Neural cell (in vitro differentiated cells): ENCODE measurements around the gene SCN1A. TPM values are rescaled to one million over a fixed set of nuclear protein-coding genes. Genes with fewer than 3 reads are reported as not detected.
"Not testable (repeated sequence)": the region's sequence is repeated elsewhere in the genome, so short reads cannot be mapped to it uniquely, and the experiment has no call there.

ENCODE experiments used
- H2AFZ ChIP-seq: fragments of 200-600, 300-800 bp; sonication (generic), shearing (Covaris generic); 2 replicates; pipeline ENCODE4 v1.6.0; 2014; ENCODE audit warnings: low read depth, mild to moderate bottlenecking, antibody characterized with exemption, low read length, moderate library complexity
- H3F3A ChIP-seq: fragments of 200-600 bp; shearing (Covaris generic); 2 replicates; pipeline ENCODE4 v1.6.1; 2016; ENCODE audit warnings: mild to moderate bottlenecking, moderate library complexity, mixed read lengths, antibody characterized with exemption, low read length; ENCODE audit not compliant: insufficient read depth, poor library complexity, severe bottlenecking
- H3K27ac ChIP-seq: fragments of 200-600, 300-800 bp; sonication (generic), shearing (Covaris generic); 2 replicates; pipeline ENCODE4 v1.5.1; 2014; ENCODE audit warnings: mild to moderate bottlenecking, low read length, moderate library complexity
- H3K27me3 ChIP-seq: fragments of 300-800, 200-600 bp; sonication (generic), shearing (Covaris generic); 2 replicates; pipeline ENCODE4 v1.6.0; 2014; ENCODE audit warnings: mild to moderate bottlenecking, low read depth, low read length, moderate library complexity; ENCODE audit not compliant: insufficient read depth
- H3K36me3 ChIP-seq: fragments of 300-800, 200-600 bp; sonication (generic), shearing (Covaris generic); 2 replicates; pipeline ENCODE4 v1.5.1; 2014; ENCODE audit warnings: mild to moderate bottlenecking, antibody characterized with exemption, low read length, moderate library complexity; ENCODE audit not compliant: insufficient read depth
- H3K4me2 ChIP-seq: fragments of 300-800, 200-600 bp; sonication (generic), shearing (Covaris generic); 2 replicates; pipeline ENCODE4 v1.6.0; 2014; ENCODE audit warnings: mild to moderate bottlenecking, low read length
- H3K4me3 ChIP-seq: fragments of 300-800, 200-600 bp; sonication (generic), shearing (Covaris generic); 2 replicates; pipeline ENCODE4 v1.5.1; 2014; ENCODE audit warnings: mild to moderate bottlenecking, low read length, moderate library complexity
- H3K79me2 ChIP-seq: fragments of 200-600 bp; shearing (Covaris generic); replicated peaks from 2 replicates; pipeline ENCODE4 v1.6.0; 2014; ENCODE audit warnings: mild to moderate bottlenecking, low read length, moderate library complexity; ENCODE audit not compliant: insufficient read depth
- H3K9ac ChIP-seq: fragments of 300-800, 200-600 bp; sonication (generic), shearing (Covaris generic); 2 replicates; pipeline ENCODE4 v1.6.1; 2016; ENCODE audit warnings: mild to moderate bottlenecking, low read length, mixed read lengths
- H3K9me2 ChIP-seq: fragments of 200-600 bp; shearing (Covaris generic); 2 replicates; pipeline ENCODE4 v1.6.1; 2016; ENCODE audit warnings: mild to moderate bottlenecking, low read length, mixed read lengths; ENCODE audit not compliant: insufficient read depth
- H3K9me3 ChIP-seq: fragments of 200-600, 300-800 bp; sonication (generic), shearing (Covaris generic); 2 replicates; pipeline ENCODE4 v1.6.1; 2016; ENCODE audit warnings: mild to moderate bottlenecking, mixed run types, low read length, moderate library complexity, mixed read lengths
- H4K20me1 ChIP-seq: fragments of 200-600 bp; shearing (Covaris generic); 2 replicates; pipeline ENCODE4 v1.6.1; 2016; ENCODE audit warnings: mild to moderate bottlenecking, mixed run types; ENCODE audit not compliant: insufficient read depth
- EP300 ChIP-seq: fragments of 450-650 bp; conservative IDR thresholded peaks from 2 replicates; pipeline ENCODE4 v1.6.1; 2014; ENCODE audit warnings: antibody characterized with exemption, mild to moderate bottlenecking, moderate library complexity; ENCODE audit not compliant: poor library complexity, severe bottlenecking
- EZH2 ChIP-seq: fragments of 200-600, 300-800 bp; shearing (Covaris generic), sonication (generic); IDR thresholded peaks from 2 replicates; pipeline ENCODE4 v1.6.1; 2014; ENCODE audit warnings: antibody characterized with exemption, low read length, borderline replicate concordance, mild to moderate bottlenecking; ENCODE audit not compliant: insufficient read depth, poor library complexity, severe bottlenecking
- MXI1 ChIP-seq: fragments of 450-650 bp; conservative IDR thresholded peaks from 2 replicates; pipeline ENCODE4 v1.6.1; 2014; ENCODE audit warnings: antibody characterized with exemption, mild to moderate bottlenecking; ENCODE audit not compliant: poor library complexity, severe bottlenecking
- POLR2AphosphoS5 ChIP-seq: IDR thresholded peaks from 2 replicates; pipeline ENCODE4 v1.6.1; 2012
- RAD21 ChIP-seq: fragments of 450-650 bp; conservative IDR thresholded peaks from 2 replicates; pipeline ENCODE4 v1.6.1; 2014; ENCODE audit warnings: antibody characterized with exemption, mild to moderate bottlenecking, moderate library complexity
- SMC3 ChIP-seq: fragments of 450-650 bp; conservative IDR thresholded peaks from 2 replicates; pipeline ENCODE4 v1.6.1; 2014; ENCODE audit warnings: antibody characterized with exemption, mild to moderate bottlenecking, moderate library complexity; ENCODE audit not compliant: poor library complexity
- TAF1 ChIP-seq: IDR thresholded peaks from 2 replicates; pipeline ENCODE4 v1.6.1; 2012; ENCODE audit warnings: low read depth
- polyA plus RNA-seq: library from polyadenylated mRNA; depleted of rRNA; stranded (reverse); fragments of >200 nt; gene quantifications from 2 replicates; pipeline ENCODE4 v1.2.3, GENCODE V29; 2014
- TF ChIP-seq, protein P1 (sequence below): IDR thresholded peaks from 2 replicates; pipeline ENCODE4 v1.6.1; 2012; ENCODE audit warnings: borderline replicate concordance
- TF ChIP-seq, protein P2 (sequence below): fragments of 450-650 bp; IDR thresholded peaks from 2 replicates; pipeline ENCODE4 v1.5.1; 2014; ENCODE audit warnings: antibody characterized with exemption, mild to moderate bottlenecking, moderate library complexity; ENCODE audit not compliant: poor library complexity, severe bottlenecking

SCN1A gene
- polyA plus RNA-seq, 1 donor from 2014 or later: 1.0 TPM

GRCh38 chr2:166140475-166140874 is 12.7 kb upstream of the SCN1A start:
- Histone ChIP-seq H3K27me3 (no peaks in the 10 kb centered on the region), H3F3A (no peaks in the 10 kb centered on the region), H3K9me2 (no peaks in the 10 kb centered on the region), H3K36me3 (no peaks in the 10 kb centered on the region), H3K9ac (no peak overlapping the region), H3K79me2 (no peaks in the 10 kb centered on the region), H3K4me3 (no peak overlapping the region), H4K20me1 (no peaks in the 10 kb centered on the region), H2AFZ (no peak overlapping the region), H3K9me3 (no peaks in the 10 kb centered on the region), H3K27ac (no peak overlapping the region), H3K4me2 (no peak overlapping the region)
- no peak for TF ChIP-seq RAD21
- no peak for TF ChIP-seq MXI1
- TF ChIP-seq POLR2AphosphoS5: no peak
- TF ChIP-seq, protein P1, sequence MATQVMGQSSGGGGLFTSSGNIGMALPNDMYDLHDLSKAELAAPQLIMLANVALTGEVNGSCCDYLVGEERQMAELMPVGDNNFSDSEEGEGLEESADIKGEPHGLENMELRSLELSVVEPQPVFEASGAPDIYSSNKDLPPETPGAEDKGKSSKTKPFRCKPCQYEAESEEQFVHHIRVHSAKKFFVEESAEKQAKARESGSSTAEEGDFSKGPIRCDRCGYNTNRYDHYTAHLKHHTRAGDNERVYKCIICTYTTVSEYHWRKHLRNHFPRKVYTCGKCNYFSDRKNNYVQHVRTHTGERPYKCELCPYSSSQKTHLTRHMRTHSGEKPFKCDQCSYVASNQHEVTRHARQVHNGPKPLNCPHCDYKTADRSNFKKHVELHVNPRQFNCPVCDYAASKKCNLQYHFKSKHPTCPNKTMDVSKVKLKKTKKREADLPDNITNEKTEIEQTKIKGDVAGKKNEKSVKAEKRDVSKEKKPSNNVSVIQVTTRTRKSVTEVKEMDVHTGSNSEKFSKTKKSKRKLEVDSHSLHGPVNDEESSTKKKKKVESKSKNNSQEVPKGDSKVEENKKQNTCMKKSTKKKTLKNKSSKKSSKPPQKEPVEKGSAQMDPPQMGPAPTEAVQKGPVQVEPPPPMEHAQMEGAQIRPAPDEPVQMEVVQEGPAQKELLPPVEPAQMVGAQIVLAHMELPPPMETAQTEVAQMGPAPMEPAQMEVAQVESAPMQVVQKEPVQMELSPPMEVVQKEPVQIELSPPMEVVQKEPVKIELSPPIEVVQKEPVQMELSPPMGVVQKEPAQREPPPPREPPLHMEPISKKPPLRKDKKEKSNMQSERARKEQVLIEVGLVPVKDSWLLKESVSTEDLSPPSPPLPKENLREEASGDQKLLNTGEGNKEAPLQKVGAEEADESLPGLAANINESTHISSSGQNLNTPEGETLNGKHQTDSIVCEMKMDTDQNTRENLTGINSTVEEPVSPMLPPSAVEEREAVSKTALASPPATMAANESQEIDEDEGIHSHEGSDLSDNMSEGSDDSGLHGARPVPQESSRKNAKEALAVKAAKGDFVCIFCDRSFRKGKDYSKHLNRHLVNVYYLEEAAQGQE: no peak
- no peak for TF ChIP-seq EP300
- TF ChIP-seq, protein P2, sequence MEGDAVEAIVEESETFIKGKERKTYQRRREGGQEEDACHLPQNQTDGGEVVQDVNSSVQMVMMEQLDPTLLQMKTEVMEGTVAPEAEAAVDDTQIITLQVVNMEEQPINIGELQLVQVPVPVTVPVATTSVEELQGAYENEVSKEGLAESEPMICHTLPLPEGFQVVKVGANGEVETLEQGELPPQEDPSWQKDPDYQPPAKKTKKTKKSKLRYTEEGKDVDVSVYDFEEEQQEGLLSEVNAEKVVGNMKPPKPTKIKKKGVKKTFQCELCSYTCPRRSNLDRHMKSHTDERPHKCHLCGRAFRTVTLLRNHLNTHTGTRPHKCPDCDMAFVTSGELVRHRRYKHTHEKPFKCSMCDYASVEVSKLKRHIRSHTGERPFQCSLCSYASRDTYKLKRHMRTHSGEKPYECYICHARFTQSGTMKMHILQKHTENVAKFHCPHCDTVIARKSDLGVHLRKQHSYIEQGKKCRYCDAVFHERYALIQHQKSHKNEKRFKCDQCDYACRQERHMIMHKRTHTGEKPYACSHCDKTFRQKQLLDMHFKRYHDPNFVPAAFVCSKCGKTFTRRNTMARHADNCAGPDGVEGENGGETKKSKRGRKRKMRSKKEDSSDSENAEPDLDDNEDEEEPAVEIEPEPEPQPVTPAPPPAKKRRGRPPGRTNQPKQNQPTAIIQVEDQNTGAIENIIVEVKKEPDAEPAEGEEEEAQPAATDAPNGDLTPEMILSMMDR: no peak
- TF ChIP-seq EZH2: no peak
- TF ChIP-seq TAF1: no peak
- TF ChIP-seq SMC3: no peak

- H3K36me3 ChIP-seq, H3K9ac ChIP-seq, H3K4me2 ChIP-seq, H3K9me2 ChIP-seq, H3K27ac ChIP-seq, H2AFZ ChIP-seq, H3K9me3 ChIP-seq, H3K27me3 ChIP-seq, H3K79me2 ChIP-seq, H3F3A ChIP-seq, H4K20me1 ChIP-seq, H3K4me3 ChIP-seq: not testable (repeated sequence)
These were observed 11.7 kb upstream of the SCN1A start for GRCh38 chr2:166139479-166139878.

DNA sequence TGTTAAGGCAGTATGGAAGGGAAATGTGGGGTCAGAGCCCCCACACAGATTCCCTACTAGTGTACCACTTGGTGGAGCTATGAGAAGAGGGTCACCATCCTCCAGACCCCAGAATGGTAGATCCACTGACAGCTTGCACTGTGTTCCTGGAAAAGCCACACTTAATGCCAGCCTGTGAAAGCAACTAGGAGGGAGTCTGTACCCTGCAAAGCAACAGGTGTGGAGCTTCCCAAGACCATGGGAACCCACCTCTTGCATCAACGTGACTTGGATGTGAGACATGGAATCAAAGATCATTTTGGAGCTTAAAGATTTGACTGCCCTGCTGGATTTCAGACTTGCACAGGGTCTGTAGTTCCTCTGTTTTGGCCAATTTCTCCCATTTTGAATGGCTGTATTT is 10.8 kb upstream of the SCN1A start:
- H3K4me2 ChIP-seq: no peak overlapping the region
- TF ChIP-seq, protein P1: no peak
- TF ChIP-seq EZH2: no peak
- TF ChIP-seq MXI1: no peak
- TF ChIP-seq TAF1: no peak
- TF ChIP-seq RAD21: no peak
- no peak for TF ChIP-seq POLR2AphosphoS5
- TF ChIP-seq, protein P2: no peak
- TF ChIP-seq EP300: no peak
- TF ChIP-seq SMC3: no peak
- no peaks in the 10 kb centered on the region for H3K9me2 ChIP-seq
- no peaks in the 10 kb centered on the region for H3K27me3 ChIP-seq
- H3K27ac ChIP-seq: no peak overlapping the region
- H4K20me1 ChIP-seq: no peaks in the 10 kb centered on the region
- H2AFZ ChIP-seq: no peak overlapping the region
- H3K36me3 ChIP-seq: no peaks in the 10 kb centered on the region
- H3K9me3 ChIP-seq: no peaks in the 10 kb centered on the region
- H3F3A ChIP-seq: no peaks in the 10 kb centered on the region
- H3K4me3 ChIP-seq: no peak overlapping the region
- no peaks in the 10 kb centered on the region for H3K79me2 ChIP-seq
- no peak overlapping the region for H3K9ac ChIP-seq
